Activated CD8-positive, alpha-beta memory T cell treated with anti-CD3 and anti-CD28 coated beads, Interleukin-2, amount 50 U/mL, for 1 hour (primary cell): ENCODE data around the gene FXYD1.

Experiments used
- DNase-seq: peaks from one replicate; pipeline ENCODE4 v3.0.0-alpha.2; 2020; ENCODE audit errors: extremely low read depth

The FXYD1 gene

DNA sequence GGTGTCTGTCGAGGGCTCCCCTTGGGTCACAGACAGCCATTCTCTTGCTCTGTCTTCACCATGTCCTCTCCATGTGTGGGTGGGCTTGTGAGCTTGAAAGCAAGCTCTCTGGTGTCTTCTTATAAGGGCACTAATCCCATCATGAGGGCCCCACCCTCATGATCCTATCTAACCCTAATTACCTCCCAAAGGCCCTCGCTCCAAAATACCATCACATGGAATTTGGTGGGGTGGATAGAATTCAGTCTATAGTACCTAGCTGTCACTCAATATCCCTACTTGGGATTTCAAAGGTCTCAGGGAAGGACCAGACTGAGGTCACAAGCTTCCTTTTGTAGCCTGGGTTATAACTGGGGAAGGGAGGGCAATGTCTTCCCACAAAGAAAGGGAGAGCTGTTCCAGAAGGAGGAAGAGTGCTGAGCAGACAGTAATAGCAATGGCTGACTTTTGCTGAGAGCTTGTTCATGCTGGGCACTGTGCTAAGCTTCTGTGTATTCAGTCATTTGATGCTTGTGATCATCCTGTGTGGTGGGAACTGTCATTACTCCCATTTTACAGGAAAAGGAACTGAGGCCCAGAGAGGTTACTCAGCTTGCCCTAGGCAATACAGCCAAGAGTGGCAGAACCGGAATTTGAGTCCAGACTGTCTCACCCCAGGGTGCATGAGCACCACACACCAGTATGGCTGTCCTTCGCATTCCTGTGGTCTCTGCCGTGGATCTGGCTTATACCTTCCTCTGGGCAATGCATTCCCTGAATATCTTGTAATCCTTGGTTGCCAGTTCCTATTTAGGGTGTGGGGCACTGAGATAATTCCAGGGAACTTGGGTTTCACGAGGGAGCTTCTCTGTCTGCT, 24.1 kb downstream of the FXYD1 start:
- no peak for DNase-seq

DNA sequence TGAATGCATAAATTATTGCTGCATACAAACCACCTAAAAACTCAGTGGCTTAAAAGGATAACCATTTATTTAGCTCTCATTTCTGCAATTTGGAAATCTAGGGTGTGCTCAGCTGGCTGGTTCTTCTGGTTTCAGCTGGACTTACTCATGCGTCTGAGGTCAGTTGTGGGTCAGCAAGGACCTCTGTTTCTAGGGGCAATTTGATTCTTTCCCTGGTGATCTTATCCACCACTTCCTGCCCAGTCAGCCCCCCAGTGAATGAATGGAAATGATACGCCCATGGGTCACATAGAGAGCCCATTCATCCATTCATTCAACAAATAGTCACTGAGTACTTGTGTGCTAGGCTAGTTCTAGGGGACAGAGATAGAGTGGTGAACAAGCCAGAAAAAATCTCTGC, 25.8 kb downstream of the FXYD1 start:
- no peak for DNase-seq

DNA sequence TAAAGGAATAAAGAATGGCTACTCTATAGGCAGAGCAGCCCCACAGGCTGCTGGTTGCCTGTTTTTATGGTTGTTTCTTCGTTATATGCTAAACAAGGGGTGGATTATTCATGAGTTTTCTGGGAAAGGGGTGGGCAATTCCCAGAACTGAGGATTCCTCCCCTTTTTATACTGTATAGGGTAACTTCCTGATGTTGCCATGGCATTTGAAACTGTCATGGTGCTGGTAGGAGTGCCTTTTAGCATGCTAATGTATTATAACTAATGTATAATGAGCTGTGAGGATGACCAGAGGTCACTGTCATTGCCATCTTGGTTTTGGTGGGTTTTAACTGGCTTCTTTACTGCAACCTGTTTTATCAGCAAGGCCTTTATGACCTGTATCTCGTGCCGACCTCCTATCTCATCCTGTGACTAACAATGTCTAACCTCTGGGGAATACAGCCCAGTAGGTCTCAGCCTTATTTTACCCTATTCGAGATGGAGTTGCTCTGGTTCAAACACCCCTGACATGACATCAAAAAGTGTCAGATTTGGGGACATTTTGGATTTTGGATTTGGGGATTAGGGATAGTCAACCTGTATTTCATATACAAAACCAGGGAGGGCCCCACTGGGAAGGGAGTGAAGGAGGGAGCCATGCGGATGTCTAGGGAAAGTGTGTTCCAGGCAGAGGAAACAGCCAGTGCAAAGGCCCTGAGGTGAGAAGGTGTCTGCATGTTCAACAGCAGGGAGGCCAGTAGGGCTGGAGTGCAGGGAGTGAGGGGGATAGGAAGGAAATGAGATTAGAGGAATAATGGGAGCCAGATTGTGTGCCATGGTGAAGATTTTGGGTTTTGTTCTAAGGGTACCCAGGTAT, 26.8 kb downstream of the FXYD1 start:
- no peak for DNase-seq

DNA sequence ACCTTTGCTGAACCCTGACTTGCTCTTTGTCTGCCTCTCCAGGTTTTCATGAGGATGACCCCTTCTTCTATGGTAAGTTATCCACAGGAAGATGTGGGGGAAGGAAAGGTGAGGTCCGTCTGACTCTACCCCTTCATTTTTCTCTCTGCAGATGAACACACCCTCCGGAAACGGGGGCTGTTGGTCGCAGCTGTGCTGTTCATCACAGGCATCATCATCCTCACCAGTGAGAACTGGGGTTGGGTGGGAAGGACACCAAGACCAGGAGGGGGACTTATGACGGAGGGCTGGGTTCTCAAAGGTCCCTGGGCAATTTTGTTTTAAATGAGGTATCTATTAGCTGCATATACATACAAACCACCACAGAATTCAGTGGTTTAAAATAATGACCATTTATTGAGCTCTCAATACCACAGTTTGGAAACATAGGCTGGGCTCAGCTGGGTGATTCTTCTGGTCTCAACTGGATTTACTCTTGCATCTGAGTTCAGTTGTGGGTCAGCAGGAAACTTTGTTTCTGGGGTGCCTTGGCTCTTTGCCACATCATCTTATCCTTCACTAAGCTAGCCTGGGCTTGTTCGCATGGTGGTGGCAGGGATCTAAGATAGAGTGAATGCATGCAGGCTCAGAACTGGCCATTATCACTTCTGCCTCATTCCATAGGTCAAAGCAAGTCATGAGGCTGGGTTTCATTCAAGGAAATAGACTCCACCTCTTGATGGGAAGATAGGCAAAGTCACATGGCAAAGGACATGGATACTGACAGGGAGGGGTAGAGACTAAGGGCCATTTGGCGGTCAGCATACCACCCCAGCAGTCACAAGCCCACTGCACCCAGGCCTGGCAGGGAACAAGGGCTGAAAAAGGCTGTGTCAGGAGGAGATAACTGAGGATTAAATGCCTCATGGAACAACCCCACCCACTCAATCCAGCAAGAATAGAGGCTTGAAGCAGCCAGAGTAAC, 27.8 kb downstream of the FXYD1 start:
- no peak for DNase-seq

DNA sequence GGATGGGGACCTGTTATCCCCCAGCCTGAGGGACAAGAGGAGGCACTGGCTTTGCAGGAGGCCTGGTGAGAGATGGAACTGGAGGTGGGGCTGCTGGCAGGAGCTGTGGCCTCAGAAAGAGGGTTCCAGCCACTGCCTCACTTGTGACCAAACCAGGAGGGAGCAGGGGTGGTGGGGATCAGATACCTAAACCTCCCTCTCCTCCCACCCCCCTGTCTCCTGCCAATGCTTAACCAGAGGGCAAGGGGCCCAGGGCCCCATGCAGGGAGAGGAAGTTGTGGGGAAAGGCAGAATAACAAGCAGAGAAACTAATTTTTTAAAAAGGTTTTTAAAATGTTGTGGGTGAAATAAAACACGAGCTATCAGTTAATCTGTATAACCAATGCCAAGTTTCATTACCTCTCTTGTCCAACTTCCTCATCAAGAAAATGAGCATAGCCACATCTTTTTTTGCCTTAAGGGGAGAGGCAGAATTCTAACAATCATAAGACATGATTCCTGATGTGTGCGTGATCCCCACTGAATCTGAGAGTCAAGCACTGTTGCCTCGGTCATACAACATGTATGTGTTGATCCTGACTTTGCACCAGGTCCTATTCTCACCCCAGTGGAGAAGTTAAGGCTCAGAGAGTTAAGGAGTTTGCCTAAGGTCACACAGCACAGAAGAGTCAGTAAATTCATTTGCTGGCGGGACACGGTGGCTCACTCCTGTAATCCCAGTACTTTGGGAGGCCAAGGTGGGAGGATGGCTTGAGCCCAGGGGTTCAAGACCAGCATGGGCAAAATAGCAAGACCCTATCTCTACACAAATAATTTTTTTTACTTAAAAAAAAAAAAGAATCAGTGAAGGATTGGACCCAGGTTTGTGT, 28.9 kb downstream of the FXYD1 start:
- DNase-seq = no peak

DNA sequence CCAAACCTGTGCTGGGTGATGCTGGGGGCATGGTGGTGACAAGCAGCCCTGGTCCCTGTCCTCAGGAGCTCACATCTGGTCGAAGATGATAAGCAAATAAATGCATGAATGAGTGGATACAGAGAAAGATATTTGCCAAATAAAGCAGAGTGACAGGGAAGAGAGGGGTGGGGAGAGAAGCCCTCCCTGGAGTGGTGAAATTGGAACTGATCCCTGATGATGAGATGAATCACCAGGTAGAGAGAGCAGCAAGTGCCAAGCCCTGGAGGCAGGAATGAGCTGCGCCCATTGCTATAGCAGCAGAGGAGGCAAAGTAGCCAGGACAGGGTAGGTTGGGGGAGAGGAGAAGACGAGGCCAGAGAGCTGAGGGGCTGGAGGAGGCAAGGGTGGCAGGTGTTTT, 29.6 kb downstream of the FXYD1 start:
- no peak for DNase-seq

DNA sequence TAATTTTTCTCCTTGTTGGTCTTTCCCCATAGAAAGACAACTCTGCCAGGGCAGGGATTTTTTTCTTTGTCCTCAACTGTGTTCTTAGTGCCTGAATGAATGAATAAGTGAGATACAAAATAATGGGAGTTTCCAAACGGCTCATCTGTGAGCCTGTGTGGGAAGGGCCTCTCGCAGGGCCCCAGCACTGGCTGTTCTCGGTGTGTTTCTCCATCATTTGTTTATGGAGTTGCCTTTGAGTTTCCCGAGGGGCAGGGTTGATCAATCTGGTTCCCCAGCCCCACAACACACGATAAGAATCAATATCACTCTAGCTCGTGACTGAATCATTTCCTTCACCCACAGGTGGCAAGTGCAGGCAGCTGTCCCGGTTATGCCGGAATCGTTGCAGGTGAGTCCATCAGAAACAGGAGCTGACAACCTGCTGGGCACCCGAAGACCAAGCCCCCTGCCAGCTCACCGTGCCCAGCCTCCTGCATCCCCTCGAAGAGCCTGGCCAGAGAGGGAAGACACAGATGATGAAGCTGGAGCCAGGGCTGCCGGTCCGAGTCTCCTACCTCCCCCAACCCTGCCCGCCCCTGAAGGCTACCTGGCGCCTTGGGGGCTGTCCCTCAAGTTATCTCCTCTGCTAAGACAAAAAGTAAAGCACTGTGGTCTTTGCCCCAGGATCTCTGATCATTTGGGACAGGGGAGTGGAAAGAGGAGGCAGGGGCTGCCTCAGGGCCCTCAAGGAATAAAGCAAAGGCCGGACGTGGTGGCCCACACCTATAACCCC, 30.8 kb downstream of the FXYD1 start:
- no peak for DNase-seq

DNA sequence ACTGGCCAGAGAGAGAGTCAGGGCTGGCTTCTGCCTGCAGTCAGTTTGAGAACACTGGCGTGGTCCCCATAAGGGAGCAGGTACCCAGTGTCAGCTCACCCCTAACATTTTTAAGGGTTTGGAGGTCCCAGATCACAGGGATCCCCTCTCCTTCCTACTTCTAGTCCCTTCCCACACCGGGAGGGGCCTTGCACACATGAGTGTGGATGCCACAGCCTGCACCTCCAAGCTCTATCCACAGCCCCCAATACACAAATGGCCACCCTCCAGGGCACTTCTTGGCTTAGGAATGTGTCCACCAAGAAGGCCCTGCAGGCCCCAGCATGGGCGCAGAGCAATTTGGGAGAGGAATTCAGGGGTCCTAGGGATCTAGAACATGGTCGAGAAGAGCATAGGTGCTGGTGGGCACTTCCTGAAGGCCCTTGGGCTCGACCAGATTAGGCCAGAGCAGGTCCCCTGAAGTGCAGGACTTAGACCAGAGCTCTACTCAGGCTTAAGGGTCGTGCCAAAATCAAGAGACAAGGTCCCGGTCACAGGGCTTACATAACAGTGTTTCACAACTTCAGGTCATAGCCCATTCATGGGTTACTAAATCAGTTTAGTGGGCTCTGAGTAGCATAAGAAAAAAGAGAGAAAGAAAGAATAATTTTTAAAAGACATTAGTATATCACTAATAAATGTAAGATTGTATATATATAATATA, 31.9 kb downstream of the FXYD1 start:
- no peak for DNase-seq

DNA sequence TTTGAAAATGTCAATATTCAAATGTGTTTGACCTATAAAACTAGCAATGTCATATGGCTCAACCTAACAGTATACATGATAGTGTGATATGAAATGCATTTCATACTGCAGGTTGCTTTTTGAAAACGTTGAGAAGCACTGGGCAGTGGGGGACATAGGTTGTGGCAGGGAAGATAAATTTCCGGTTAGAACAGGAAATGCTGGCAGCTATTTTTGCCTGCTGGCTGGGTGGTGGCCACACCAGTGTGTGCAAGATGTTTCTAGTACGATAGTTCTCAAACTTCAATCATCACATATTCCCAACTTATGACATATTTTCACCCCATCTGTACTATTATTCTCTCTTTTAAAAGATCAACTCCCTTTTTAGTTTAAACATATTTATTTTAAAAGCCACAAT, 33.1 kb downstream of the FXYD1 start:
- no peak for DNase-seq

DNA sequence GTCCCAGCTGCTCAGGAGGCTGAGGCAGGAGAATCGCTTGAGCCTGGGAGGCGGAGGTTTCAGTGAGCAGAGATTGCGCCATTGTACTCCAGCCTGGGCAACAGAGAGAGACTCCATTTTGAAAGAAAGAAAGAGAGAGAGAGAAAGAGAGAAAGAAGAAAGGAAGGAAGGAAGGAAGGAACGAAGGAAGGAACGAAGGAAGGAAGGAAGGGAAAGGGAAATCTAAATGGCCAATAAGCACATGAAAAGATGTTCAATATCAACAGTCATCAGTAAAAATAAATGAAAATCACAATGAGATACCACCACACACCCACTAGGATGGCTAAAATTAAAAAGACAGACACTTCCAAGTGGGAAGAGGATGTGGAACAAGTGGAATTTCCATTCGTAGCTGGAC, 35.6 kb downstream of the FXYD1 start:
- no peak for DNase-seq

DNA sequence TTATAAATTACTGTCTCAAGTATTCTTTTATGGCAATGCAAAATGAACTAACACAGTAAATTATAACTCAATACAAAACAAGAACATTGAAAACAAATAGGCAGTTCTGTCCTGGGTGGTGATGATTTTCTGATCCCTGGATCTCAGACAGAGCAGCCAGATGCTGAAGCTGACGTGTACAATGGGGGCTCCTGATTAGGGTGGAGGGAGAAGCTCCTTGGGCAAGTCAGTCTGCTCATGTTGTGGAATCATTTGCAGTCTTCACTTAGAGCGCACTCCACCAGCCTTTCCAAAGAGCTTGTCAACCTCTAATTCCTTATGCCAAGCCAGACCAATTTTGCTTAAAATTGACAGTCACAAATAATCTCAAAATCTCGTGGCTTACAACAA, 37.6 kb downstream of the FXYD1 start:
- DNase-seq = no peak

DNA sequence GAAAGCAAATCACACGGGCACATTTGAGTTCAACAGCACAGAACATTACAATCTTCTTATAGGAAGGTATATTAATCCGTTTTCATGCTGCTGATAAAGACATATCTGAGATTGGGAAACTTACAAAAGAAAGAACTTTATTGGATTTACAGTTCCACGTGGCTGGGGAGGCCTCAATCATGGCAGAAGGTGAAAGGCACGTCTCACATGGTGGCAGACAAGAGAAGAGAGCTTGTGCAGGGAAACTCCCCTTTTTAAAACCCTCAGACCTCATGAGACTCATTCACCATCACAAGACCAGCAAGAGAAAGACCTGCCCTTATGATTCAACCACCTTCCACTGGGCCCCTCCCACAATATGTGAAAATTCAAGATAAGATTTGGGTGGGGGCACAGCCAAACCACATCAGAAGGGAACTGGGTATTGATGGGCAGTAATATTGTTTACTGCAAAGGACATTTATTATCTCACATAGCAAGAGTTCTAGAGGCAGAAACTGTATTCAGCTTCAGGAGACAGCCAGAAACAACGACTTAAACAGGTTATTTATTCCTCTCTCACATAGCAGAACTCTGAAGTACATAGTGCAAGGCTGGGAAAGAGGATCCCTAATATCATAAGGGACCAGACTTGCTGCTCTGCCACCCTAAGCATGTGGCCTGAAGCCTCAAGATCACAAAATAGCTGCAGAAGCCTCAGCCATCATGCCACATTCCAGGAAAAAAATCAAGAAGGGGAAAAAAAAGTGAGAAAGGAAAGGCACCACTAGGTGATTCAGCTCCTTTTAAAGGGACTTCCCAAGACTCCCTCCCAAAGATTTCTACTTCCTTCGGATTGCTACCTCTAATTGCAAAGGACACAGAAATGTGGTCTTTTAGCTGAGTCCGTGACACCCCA, 39.0 kb downstream of the FXYD1 start:
- DNase-seq = no peak

DNA sequence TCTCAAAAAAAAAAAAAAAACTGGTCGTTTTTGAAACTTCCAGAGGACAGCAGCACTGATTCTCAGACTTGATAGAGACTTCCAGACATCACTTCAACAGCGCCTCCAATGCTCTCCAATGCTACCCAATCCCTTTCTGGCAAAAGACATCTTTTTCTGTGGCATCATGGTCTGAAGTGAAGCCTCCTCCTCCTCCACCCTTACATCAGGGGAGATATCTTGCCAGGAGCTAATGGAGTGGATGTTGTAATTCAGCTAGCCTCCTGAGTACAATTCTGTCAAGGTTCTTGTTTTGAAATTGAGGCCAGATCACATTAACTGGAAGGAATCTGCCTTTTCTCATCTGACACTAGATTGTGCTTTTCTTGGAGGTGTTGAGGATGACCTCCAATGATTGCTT, 40.1 kb downstream of the FXYD1 start:
- no peak for DNase-seq

DNA sequence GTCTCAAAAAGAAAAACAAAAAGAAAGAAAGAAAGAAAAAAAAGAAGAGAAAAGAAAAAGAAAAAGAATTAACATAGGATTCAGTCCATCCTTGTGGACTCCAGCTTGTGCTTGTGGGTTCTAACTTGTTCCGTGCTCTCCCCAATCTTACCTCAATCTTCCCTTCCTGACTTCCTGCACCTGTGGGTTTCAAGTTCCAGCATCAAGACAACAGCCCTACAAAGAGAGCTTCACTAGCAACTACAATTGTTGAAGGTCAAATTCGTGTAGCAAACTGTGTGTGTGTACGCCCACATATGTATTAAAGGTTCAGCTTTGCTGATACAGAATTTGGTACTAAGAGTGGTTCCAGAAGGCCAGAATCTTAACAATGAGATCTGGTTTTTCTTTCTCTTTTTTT, 41.2 kb downstream of the FXYD1 start:
- DNase-seq = no peak

DNA sequence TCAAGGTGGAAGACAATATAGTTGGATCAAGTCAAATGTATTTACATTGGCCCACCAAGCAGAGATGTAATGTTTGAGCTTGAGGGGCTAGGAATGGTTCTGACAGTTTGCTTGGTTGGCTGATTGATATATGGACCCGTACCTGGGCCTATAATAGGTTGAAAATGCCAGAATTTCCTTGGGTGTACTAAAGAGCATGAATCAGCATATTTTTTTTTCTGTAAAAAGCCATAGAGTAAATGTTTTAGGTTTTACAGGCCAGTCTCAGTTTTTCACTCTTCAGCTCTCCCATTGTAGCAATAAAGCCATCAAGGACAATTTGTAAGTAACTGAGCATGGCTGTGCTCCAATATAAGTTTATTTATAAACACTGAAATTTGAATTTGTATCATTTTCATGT, 42.8 kb downstream of the FXYD1 start:
- DNase-seq = no peak

DNA sequence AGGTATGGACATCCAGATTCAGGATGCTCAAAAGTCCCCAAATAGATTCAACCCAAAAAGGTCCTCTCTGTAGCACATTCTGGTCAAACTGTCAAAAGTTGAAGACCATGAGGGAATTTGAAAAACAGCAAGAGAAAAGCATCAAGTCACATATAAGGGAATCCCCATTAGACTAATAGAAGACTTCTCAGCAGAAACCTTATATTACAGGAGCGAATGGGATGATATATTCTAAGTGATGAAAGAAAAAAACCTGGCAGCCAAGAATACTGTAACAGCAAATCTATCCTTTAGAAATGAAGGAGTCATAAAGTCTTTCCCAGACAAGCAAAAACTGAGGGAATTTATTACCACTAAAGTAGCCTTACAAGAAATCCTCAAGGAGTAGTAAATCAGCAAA, 45.6 kb downstream of the FXYD1 start:
- no peak for DNase-seq

DNA sequence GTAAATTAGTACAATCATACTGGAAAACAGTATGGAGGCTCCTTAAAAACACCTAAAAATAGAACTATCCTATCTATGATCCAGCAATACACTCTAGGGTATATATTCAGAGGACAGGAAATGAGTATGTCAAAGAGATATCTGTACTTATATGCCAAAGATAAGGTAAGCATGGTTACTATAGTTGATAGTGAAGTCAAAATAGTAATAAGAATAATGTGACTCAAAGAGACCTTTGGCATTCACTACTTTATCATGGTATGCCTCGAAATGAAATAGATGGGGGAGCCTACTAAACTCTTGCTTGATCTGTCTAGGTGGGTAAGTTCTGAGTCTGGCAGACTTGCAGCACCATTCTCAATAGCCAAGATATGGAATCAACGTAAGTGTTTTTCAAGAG, 46.3 kb downstream of the FXYD1 start:
- no peak for DNase-seq
